Muscle of leg (tissue), 11 donors: Measurements from ENCODE around the gene SPIB. TPM values are rescaled to one million over a fixed set of nuclear protein-coding genes. Genes with fewer than 3 reads are reported as not detected.

ENCODE experiments used
- DNase-seq: peaks from one replicate; pipeline ENCODE4 v3.0.0; 2013
- H3K27ac ChIP-seq: one replicate; pipeline ENCODE4 v1.5.1; 2013; ENCODE audit warnings: mild to moderate bottlenecking, low read length, control low read depth
- H3K27me3 ChIP-seq: one replicate; pipeline ENCODE4 v1.6.1; 2013; ENCODE audit warnings: low read length; ENCODE audit not compliant: control insufficient read depth, insufficient read depth
- H3K36me3 ChIP-seq: one replicate; pipeline ENCODE4 v1.6.1; 2013; ENCODE audit warnings: low read length; ENCODE audit not compliant: control insufficient read depth, insufficient read depth
- H3K4me1 ChIP-seq: one replicate; pipeline ENCODE4 v1.6.1; 2013; ENCODE audit warnings: low read length; ENCODE audit not compliant: control insufficient read depth, insufficient read depth
- H3K4me3 ChIP-seq: one replicate; pipeline ENCODE4 v1.5.1; 2013; ENCODE audit warnings: low read length, control low read depth
- H3K9me3 ChIP-seq: replicated peaks from 2 replicates; pipeline ENCODE4 v1.6.1; 2013; ENCODE audit warnings: low read depth, low read length; ENCODE audit not compliant: control insufficient read depth
- WGBS: methylation state at CpG from one replicate; pipeline ENCODE4 v1.1.5; 2013; ENCODE audit warnings: missing lambda C conversion rate; ENCODE audit not compliant: insufficient coverage; 5-methylcytosine and 5-hydroxymethylcytosine counted together
- polyA plus RNA-seq, 8 donors: library from polyadenylated mRNA; unstranded; fragments of 120-200 nt; gene quantifications; one replicate each; pipeline versions ENCODE4 v1.2.1 to v1.2.3, GENCODE V29; 2013; ENCODE audit warnings: inconsistent platforms in 1 of 8, low replicate concordance in 1 of 8; ENCODE audit not compliant: insufficient read length in 8 of 8, insufficient read depth in 1 of 8
- total RNA-seq: library from RNA; stranded (reverse); fragments of 120-200 nt; gene quantifications from one replicate; pipeline ENCODE4 v1.2.4, GENCODE V29; 2013

The SPIB gene
- total and polyA plus RNA-seq, 9 donors, result 0.04 to 0.96 (median 0.50) TPM

- Histone ChIP-seq H3K4me3 (no peak overlapping the region), H3K27me3 (no peaks in the 10 kb centered on the region), H3K36me3 (peaks cover 3% of the 10 kb centered on the region), H3K27ac (no peak overlapping the region), H3K9me3 (no peaks in the 10 kb centered on the region), H3K4me1 (no peaks in the 10 kb centered on the region)
- no peak for DNase-seq
- no CpG with 5 or more reads among the region's 5 CpGs for WGBS
Observed at GRCh38 chr19:50392759-50393158, 26.0 kb upstream of the SPIB start.

GRCh38 chr19:50393589-50393988 is 25.1 kb upstream of the SPIB start:
- WGBS, result 78% methylated on average over 3 of the region's 4 CpGs

GRCh38 chr19:50394017-50394416 is 24.7 kb upstream of the SPIB start:
- DNase-seq, result no peak
- Histone ChIP-seq H3K4me3 (no peak overlapping the region), H3K27ac (no peak overlapping the region), H3K9me3 (no peaks in the 10 kb centered on the region), H3K4me1 (no peaks in the 10 kb centered on the region), H3K36me3 (peaks cover 5% of the 10 kb centered on the region), H3K27me3 (no peaks in the 10 kb centered on the region)
- no CpG with 5 or more reads among the region's 9 CpGs for WGBS

More at GRCh38 chr19:50393589-50393988, 25.1 kb upstream of the SPIB start:
- Histone ChIP-seq H3K4me3 (no peak overlapping the region), H3K4me1 (no peaks in the 10 kb centered on the region), H3K36me3 (peaks cover 2% of the 10 kb centered on the region), H3K27ac (no peak overlapping the region), H3K9me3 (no peaks in the 10 kb centered on the region), H3K27me3 (no peaks in the 10 kb centered on the region)
- DNase-seq, result no peak

GRCh38 chr19:50398675-50399367 is 19.9 kb upstream of the SPIB start:
- peaks cover 24% of the 10 kb centered on the region for H3K36me3 ChIP-seq
- H3K4me3 ChIP-seq, result no peak overlapping the region
- no peaks in the 10 kb centered on the region for H3K9me3 ChIP-seq
- no peak for DNase-seq
- WGBS, result 92% methylated on average over 8 of the region's 13 CpGs
- no peak overlapping the region for H3K27ac ChIP-seq
- no peaks in the 10 kb centered on the region for H3K4me1 ChIP-seq
- H3K27me3 ChIP-seq, result no peaks in the 10 kb centered on the region

- 100% methylated on average over 3 of the region's 10 CpGs for WGBS
- peaks cover 24% of the 10 kb centered on the region for H3K36me3 ChIP-seq
- H3K4me1 ChIP-seq, result no peaks in the 10 kb centered on the region
- no peaks in the 10 kb centered on the region for H3K27me3 ChIP-seq
- H3K4me3 ChIP-seq, result no peak overlapping the region
- no peaks in the 10 kb centered on the region for H3K9me3 ChIP-seq
- no peak for DNase-seq
- no peak overlapping the region for H3K27ac ChIP-seq
Observed at GRCh38 chr19:50399368-50399745, 19.4 kb upstream of the SPIB start.

GRCh38 chr19:50401605-50402450 is 16.9 kb upstream of the SPIB start:
- no peaks in the 10 kb centered on the region for H3K9me3 ChIP-seq
- H3K36me3 ChIP-seq, result peaks cover 38% of the 10 kb centered on the region
- no peak overlapping the region for H3K4me3 ChIP-seq
- 92% methylated on average over 45 of the region's 48 CpGs for WGBS
- no peaks in the 10 kb centered on the region for H3K4me1 ChIP-seq
- no peaks in the 10 kb centered on the region for H3K27me3 ChIP-seq
- DNase-seq, result no peak
- no peak overlapping the region for H3K27ac ChIP-seq

GRCh38 chr19:50402544-50403301 is 16.0 kb upstream of the SPIB start:
- H3K36me3 ChIP-seq, result peaks cover 42% of the 10 kb centered on the region
- H3K27me3 ChIP-seq, result no peaks in the 10 kb centered on the region
- 96% methylated on average over 41 of the region's 41 CpGs for WGBS
- H3K27ac ChIP-seq, result no peak overlapping the region
- no peaks in the 10 kb centered on the region for H3K9me3 ChIP-seq
- no peak overlapping the region for H3K4me3 ChIP-seq
- no peak for DNase-seq
- no peaks in the 10 kb centered on the region for H3K4me1 ChIP-seq

GRCh38 chr19:50406156-50406820 is 12.4 kb upstream of the SPIB start:
- Histone ChIP-seq H3K27ac (no peak overlapping the region), H3K4me1 (no peaks in the 10 kb centered on the region), H3K27me3 (no peaks in the 10 kb centered on the region), H3K4me3 (no peak overlapping the region), H3K9me3 (no peaks in the 10 kb centered on the region), H3K36me3 (peaks cover 58% of the 10 kb centered on the region)
- 87% methylated on average over 22 of the region's 22 CpGs for WGBS
- no peak for DNase-seq

GRCh38 chr19:50406829-50407228 is 11.9 kb upstream of the SPIB start:
- no peaks in the 10 kb centered on the region for H3K4me1 ChIP-seq
- 94% methylated on average over 19 of the region's 19 CpGs for WGBS
- no peaks in the 10 kb centered on the region for H3K9me3 ChIP-seq
- DNase-seq, result no peak
- no peaks in the 10 kb centered on the region for H3K27me3 ChIP-seq
- peaks cover 57% of the 10 kb centered on the region for H3K36me3 ChIP-seq
- H3K27ac ChIP-seq, result no peak overlapping the region
- H3K4me3 ChIP-seq, result no peak overlapping the region
